ENCODE data around the gene DNAH11.

Gene DNAH11

GRCh38 chr7:21887353-21887752 lies 344.5 kb downstream of the DNAH11 start:
- no peak for DNase-seq (ENCODE audit: low spot score)
- Histone ChIP-seq H3K4me3 (no peak overlapping the region), H3K27ac (no peak overlapping the region)
- TF ChIP-seq, protein P1, sequence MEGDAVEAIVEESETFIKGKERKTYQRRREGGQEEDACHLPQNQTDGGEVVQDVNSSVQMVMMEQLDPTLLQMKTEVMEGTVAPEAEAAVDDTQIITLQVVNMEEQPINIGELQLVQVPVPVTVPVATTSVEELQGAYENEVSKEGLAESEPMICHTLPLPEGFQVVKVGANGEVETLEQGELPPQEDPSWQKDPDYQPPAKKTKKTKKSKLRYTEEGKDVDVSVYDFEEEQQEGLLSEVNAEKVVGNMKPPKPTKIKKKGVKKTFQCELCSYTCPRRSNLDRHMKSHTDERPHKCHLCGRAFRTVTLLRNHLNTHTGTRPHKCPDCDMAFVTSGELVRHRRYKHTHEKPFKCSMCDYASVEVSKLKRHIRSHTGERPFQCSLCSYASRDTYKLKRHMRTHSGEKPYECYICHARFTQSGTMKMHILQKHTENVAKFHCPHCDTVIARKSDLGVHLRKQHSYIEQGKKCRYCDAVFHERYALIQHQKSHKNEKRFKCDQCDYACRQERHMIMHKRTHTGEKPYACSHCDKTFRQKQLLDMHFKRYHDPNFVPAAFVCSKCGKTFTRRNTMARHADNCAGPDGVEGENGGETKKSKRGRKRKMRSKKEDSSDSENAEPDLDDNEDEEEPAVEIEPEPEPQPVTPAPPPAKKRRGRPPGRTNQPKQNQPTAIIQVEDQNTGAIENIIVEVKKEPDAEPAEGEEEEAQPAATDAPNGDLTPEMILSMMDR (IDR thresholded peaks at IDR 0.05), result no peak

GRCh38 chr7:21887779-21888178 lies 344.9 kb downstream of the DNAH11 start:
- TF ChIP-seq, protein P1 (IDR thresholded peaks at IDR 0.05), result no peak
- Histone ChIP-seq H3K27ac (no peak overlapping the region), H3K4me3 (no peak overlapping the region)
- no peak for DNase-seq (ENCODE audit: low spot score)

- Histone ChIP-seq H3K27ac (no peak overlapping the region), H3K4me3 (no peak overlapping the region)
- no peak for DNase-seq (ENCODE audit: low spot score)
- TF ChIP-seq, protein P1 (IDR thresholded peaks at IDR 0.05), result no peak
Measured at GRCh38 chr7:21891291-21891690, 348.5 kb downstream of the DNAH11 start.

GRCh38 chr7:21893401-21893800 lies 350.6 kb downstream of the DNAH11 start:
- Histone ChIP-seq H3K27ac (no peak overlapping the region), H3K4me3 (no peak overlapping the region)
- TF ChIP-seq, protein P1 (IDR thresholded peaks at IDR 0.05), result no peak
- DNase-seq (ENCODE audit: low spot score), result no peak

GRCh38 chr7:21898265-21898930 lies 355.6 kb downstream of the DNAH11 start:
- TF ChIP-seq, protein P1 (IDR thresholded peaks at IDR 0.05), result no peak
- H3K4me3 ChIP-seq, result no peak overlapping the region
- no peak for DNase-seq (ENCODE audit: low spot score)
- H3K27ac ChIP-seq, result no peak overlapping the region

GRCh38 chr7:21902240-21902639 lies 359.4 kb downstream of the DNAH11 start:
- Histone ChIP-seq H3K27ac (no peak overlapping the region), H3K4me3 (no peak overlapping the region)
- TF ChIP-seq, protein P1 (IDR thresholded peaks at IDR 0.05), result no peak
- no peak for DNase-seq (ENCODE audit: low spot score)

DNA sequence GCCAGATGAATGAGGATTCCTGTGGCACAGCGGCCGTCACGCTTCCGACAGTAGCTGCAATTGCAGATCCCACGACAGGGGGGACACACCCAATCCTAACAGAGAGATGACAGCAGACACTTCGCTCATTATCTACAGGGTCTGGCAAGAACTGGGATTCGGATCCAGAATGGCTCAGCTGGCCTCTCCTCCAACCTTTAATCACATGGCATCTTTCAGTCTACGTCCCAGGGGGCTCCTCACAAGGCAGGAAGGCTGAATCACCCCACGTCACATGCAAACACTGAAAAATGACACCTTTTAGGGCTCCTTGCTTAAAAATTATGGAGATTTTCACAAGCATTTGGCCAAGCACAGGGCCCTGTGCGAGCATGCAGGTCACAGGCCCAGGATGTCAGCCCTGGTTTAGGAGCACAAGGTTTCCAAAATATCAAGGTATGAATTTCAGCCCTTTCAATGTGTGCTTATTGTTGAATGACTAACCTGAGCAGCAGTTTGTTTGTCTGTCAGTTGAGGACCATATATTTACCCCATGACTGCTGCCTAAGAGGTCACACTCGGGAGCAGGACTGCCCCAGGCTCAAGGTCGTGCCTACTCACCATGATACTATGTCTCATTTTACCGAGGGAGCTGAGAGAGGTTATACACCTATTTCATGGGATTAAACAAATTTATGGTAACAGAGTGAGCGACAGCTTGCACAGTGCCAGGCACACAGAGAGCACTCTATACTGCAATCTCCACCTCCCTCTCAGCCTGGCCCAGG lies 360.4 kb downstream of the DNAH11 start:
- no peak overlapping the region for H3K27ac ChIP-seq
- no peak for DNase-seq (ENCODE audit: low spot score)
- no peak overlapping the region for H3K4me3 ChIP-seq
- TF ChIP-seq, protein P1 (IDR thresholded peaks at IDR 0.05), result no peak
